Activated T-cell treated with anti-CD3 and anti-CD28 coated beads for 48 hours (primary cell): ENCODE results near the gene PARS2.

Experiments
- DNase-seq: peaks from one replicate; pipeline ENCODE4 v3.0.0-alpha.2; 2020; ENCODE audit warnings: low read depth

PARS2 gene

GRCh38 chr1:54774820-54775498, 10.6 kb upstream of the PARS2 start:
- no peak for DNase-seq

GRCh38 chr1:54772951-54773350, 8.6 kb upstream of the PARS2 start:
- no peak for DNase-seq

GRCh38 chr1:54768093-54768492, 3.8 kb upstream of the PARS2 start:
- no peak for DNase-seq

GRCh38 chr1:54767526-54767925, 3.2 kb upstream of the PARS2 start:
- no peak for DNase-seq

- no peak for DNase-seq
Measured at GRCh38 chr1:54766726-54767125, 2.4 kb upstream of the PARS2 start.

GRCh38 chr1:54764922-54765561, 719 bp upstream of the PARS2 start:
- DNase-seq: no peak

GRCh38 chr1:54763816-54764132, 549 bp downstream of the PARS2 start:
- peak; percentile 2 for DNase-seq

- DNase-seq: no peak
Measured at GRCh38 chr1:54758678-54759348, 5.5 kb downstream of the PARS2 start.

GRCh38 chr1:54757833-54758232, 6.5 kb downstream of the PARS2 start:
- DNase-seq: no peak

GRCh38 chr1:54754486-54755285, 9.6 kb downstream of the PARS2 start:
- no peak for DNase-seq

- DNase-seq: no peak
Measured at GRCh38 chr1:54754045-54754444, 10.3 kb downstream of the PARS2 start.

GRCh38 chr1:54751426-54751825, 12.9 kb downstream of the PARS2 start:
- DNase-seq: no peak

GRCh38 chr1:54750596-54750995, 13.7 kb downstream of the PARS2 start:
- DNase-seq: no peak

GRCh38 chr1:54748094-54748835, 16.1 kb downstream of the PARS2 start:
- no peak for DNase-seq

- DNase-seq: no peak
Measured at GRCh38 chr1:54745864-54746263, 18.5 kb downstream of the PARS2 start.

GRCh38 chr1:54745274-54745673, 19.0 kb downstream of the PARS2 start:
- DNase-seq: no peak

- no peak for DNase-seq
Measured at GRCh38 chr1:54744696-54745095, 19.6 kb downstream of the PARS2 start.

- DNase-seq: no peak
Measured at GRCh38 chr1:54743416-54744226, 20.7 kb downstream of the PARS2 start.

GRCh38 chr1:54742282-54742681, 22.0 kb downstream of the PARS2 start:
- DNase-seq: no peak

GRCh38 chr1:54741531-54741930, 22.8 kb downstream of the PARS2 start:
- DNase-seq: no peak

GRCh38 chr1:54738244-54738643, 26.1 kb downstream of the PARS2 start:
- DNase-seq: no peak
